H1 (cell line): ENCODE data around the gene SNRPN. TPM values are rescaled to one million over a fixed set of nuclear protein-coding genes. Genes with fewer than 3 reads are reported as not detected.

Experiments
- BRCA1 ChIP-seq: IDR thresholded peaks from 2 replicates; pipeline ENCODE4 v1.6.1; 2012; ENCODE audit warnings: low read depth, low read length, improper control_type of control experiment
- EGR1 ChIP-seq: IDR thresholded peaks from 2 replicates; pipeline ENCODE4 v1.6.1; 2011; ENCODE audit warnings: low read depth, low read length, borderline replicate concordance
- HDAC2 ChIP-seq, 2 experiments: fragments of 300-600 bp in 1 of 2; sonication (generic) in 1 of 2; IDR thresholded peaks; 2 replicates each; pipeline ENCODE4 v1.6.1; 2011 to 2012; ENCODE audit warnings: low read depth in 2 of 2, low read length in 2 of 2, mild to moderate bottlenecking in 2 of 2, moderate library complexity in 2 of 2, borderline replicate concordance in 1 of 2, inconsistent platforms in 1 of 2
- KDM1A ChIP-seq: fragments of 200-600, 300-600 bp; sonication (generic); IDR thresholded peaks from 2 replicates; pipeline ENCODE4 v1.7.1; 2016; ENCODE audit warnings: mild to moderate bottlenecking, low read length, borderline replicate concordance
- KDM4A ChIP-seq: IDR thresholded peaks from one replicate; pipeline ENCODE4 v1.7.1; 2012; ENCODE audit warnings: low read depth, mild to moderate bottlenecking, moderate library complexity, low read length, inconsistent platforms; ENCODE audit not compliant: severe bottlenecking
- KDM5A ChIP-seq: fragments of 200-600 bp; IDR thresholded peaks from 2 replicates; pipeline ENCODE4 v1.7.1; 2012; ENCODE audit warnings: mild to moderate bottlenecking, low read length, inconsistent platforms, mixed read lengths
- NANOG ChIP-seq: IDR thresholded peaks from 2 replicates; pipeline ENCODE4 v1.6.1; 2011; ENCODE audit warnings: low read length, low read depth, mild to moderate bottlenecking, inconsistent platforms; ENCODE audit not compliant: insufficient read depth, poor library complexity, severe bottlenecking
- NRF1 ChIP-seq: IDR thresholded peaks from 2 replicates; pipeline ENCODE4 v1.6.1; 2011; ENCODE audit warnings: mild to moderate bottlenecking, low read depth, low read length, improper control_type of control experiment
- POLR2AphosphoS5 ChIP-seq: IDR thresholded peaks from 2 replicates; pipeline ENCODE4 v1.6.1; 2011; ENCODE audit warnings: low read depth, low read length
- RAD21 ChIP-seq, 2 experiments: IDR thresholded peaks in 1 of 2; conservative IDR thresholded peaks in 1 of 2; 2 replicates each; pipeline ENCODE4 v1.6.1; 2011; ENCODE audit warnings: low read depth in 2 of 2, low read length in 2 of 2, improper control_type of control experiment in 1 of 2, inconsistent platforms in 1 of 2, mild to moderate bottlenecking in 1 of 2, moderate library complexity in 1 of 2
- RBBP5 ChIP-seq: IDR thresholded peaks from 2 replicates; pipeline ENCODE4 v1.7.1; 2012; ENCODE audit warnings: low read depth, mild to moderate bottlenecking, inconsistent platforms, low read length, moderate library complexity, borderline replicate concordance
- SAP30 ChIP-seq: fragments of 300-600 bp; sonication (generic); IDR thresholded peaks from 2 replicates; pipeline ENCODE4 v1.7.1; 2012; ENCODE audit warnings: low read length, moderate library complexity, mild to moderate bottlenecking, inconsistent platforms; ENCODE audit not compliant: insufficient read depth, insufficient replicate concordance
- SIN3A ChIP-seq, 2 experiments: IDR thresholded peaks in 1 of 2; conservative IDR thresholded peaks in 1 of 2; 2 replicates each; pipeline ENCODE4 v1.6.1; 2011 to 2012; ENCODE audit warnings: low read length in 2 of 2, improper control_type of control experiment in 1 of 2, low read depth in 1 of 2, mild to moderate bottlenecking in 1 of 2
- SP1 ChIP-seq: IDR thresholded peaks from 2 replicates; pipeline ENCODE4 v1.6.1; 2011; ENCODE audit warnings: low read depth, low read length
- SP2 ChIP-seq: IDR thresholded peaks from 2 replicates; pipeline ENCODE4 v1.6.1; 2012; ENCODE audit warnings: mild to moderate bottlenecking, low read length, inconsistent platforms
- TAF1 ChIP-seq: IDR thresholded peaks from 2 replicates; pipeline ENCODE4 v1.6.1; 2011; ENCODE audit warnings: mild to moderate bottlenecking, low read depth, low read length
- TAF7 ChIP-seq: optimal IDR thresholded peaks from 2 replicates; pipeline ENCODE3; 2011; ENCODE audit warnings: low read depth, mild to moderate bottlenecking, inconsistent platforms, low read length, moderate library complexity, borderline replicate concordance
- TCF12 ChIP-seq: IDR thresholded peaks from 2 replicates; pipeline ENCODE4 v1.6.1; 2011; ENCODE audit warnings: low read depth, mild to moderate bottlenecking, low read length
- TEAD4 ChIP-seq: IDR thresholded peaks from 2 replicates; pipeline ENCODE4 v1.6.1; 2012; ENCODE audit warnings: low read depth, low read length, inconsistent platforms, mixed read lengths
- YY1 ChIP-seq: IDR thresholded peaks from 2 replicates; pipeline ENCODE4 v1.6.1; 2011; ENCODE audit warnings: low read depth, mild to moderate bottlenecking, low read length
- polyA plus RNA-seq, 7 experiments: library from polyadenylated mRNA; depleted of rRNA in 3 of 7; stranded (reverse) in 5 of 7; unstranded in 2 of 7; fragments of >200 nt in 5 of 7; fragments of 200-250 nt in 2 of 7; gene quantifications; 1 replicate in 5 of 7; 2 replicates in 1 of 7; 4 replicates in 1 of 7; pipeline versions ENCODE4 v1.2.1 to v1.2.3, GENCODE V29; 2011 to 2013; ENCODE audit warnings: missing spikeins in 2 of 7, mixed read lengths in 2 of 7
- total RNA-seq: library from RNA; stranded (reverse); fragmentation: NEBNext Ultra II Directional; extraction: Animal tissue kit (Norgen Biotek cat#: 25700); gene quantifications from 2 replicates; pipeline ENCODE4 v1.2.1, GENCODE V29; 2021
- TF ChIP-seq, protein P1 (sequence below), 3 experiments: IDR thresholded peaks; 1 replicate in 2 of 3; 2 replicates in 1 of 3; pipeline versions ENCODE4 v1.5.1 to v1.6.1; 2011; ENCODE audit warnings: low read length in 3 of 3, mild to moderate bottlenecking in 3 of 3, inconsistent platforms in 2 of 3, low read depth in 1 of 3, moderate library complexity in 1 of 3; ENCODE audit not compliant: insufficient read depth in 1 of 3; ENCODE audit errors: control extremely low read depth in 1 of 3

SNRPN gene
- total and polyA plus RNA-seq, 2 of the 8 experiments (the other 6 are each of a cell fraction or from before 2014, with no cell fraction given), result 905 to 1,396 TPM

GRCh38 chr15:24954783-24955530, at the start of gene SNRPN, which contains the start of gene SNURF (continued):
- TF ChIP-seq NANOG, result no peak
- no peak for TF ChIP-seq TCF12
- TF ChIP-seq SIN3A (conservative IDR thresholded peaks at IDR 0.05 in 1 of 2, IDR thresholded peaks at IDR 0.05 in 1 of 2; ENCODE audit: low read depth in 1 of 2, low read length in 2 of 2), result peak; percentile 57 to 64; a peak in 2 of 4 replicates
- TF ChIP-seq SAP30, result no peak
- TF ChIP-seq, protein P1, sequence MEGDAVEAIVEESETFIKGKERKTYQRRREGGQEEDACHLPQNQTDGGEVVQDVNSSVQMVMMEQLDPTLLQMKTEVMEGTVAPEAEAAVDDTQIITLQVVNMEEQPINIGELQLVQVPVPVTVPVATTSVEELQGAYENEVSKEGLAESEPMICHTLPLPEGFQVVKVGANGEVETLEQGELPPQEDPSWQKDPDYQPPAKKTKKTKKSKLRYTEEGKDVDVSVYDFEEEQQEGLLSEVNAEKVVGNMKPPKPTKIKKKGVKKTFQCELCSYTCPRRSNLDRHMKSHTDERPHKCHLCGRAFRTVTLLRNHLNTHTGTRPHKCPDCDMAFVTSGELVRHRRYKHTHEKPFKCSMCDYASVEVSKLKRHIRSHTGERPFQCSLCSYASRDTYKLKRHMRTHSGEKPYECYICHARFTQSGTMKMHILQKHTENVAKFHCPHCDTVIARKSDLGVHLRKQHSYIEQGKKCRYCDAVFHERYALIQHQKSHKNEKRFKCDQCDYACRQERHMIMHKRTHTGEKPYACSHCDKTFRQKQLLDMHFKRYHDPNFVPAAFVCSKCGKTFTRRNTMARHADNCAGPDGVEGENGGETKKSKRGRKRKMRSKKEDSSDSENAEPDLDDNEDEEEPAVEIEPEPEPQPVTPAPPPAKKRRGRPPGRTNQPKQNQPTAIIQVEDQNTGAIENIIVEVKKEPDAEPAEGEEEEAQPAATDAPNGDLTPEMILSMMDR (IDR thresholded peaks at IDR 0.05; ENCODE audit: control extremely low read depth in 1 of 3, insufficient read depth in 1 of 3, low read depth in 1 of 3, low read length in 3 of 3), result no peak
- TF ChIP-seq HDAC2 (IDR thresholded peaks at IDR 0.05; ENCODE audit: borderline replicate concordance in 1 of 2, low read depth in 2 of 2, low read length in 2 of 2), result no peak
- TF ChIP-seq RAD21 (IDR thresholded peaks at IDR 0.05 in 1 of 2, conservative IDR thresholded peaks at IDR 0.05 in 1 of 2; ENCODE audit: low read depth in 2 of 2, low read length in 2 of 2), result peak in 1 of 2 experiments; percentile 10; a peak in 1 of 4 replicates
- TF ChIP-seq TAF1, result peak; percentile 99
- TF ChIP-seq TEAD4, result no peak
- TF ChIP-seq POLR2AphosphoS5, result peak; percentile 98
- peak; percentile 52; the same call in 1 of the 2 replicates for TF ChIP-seq EGR1
- TF ChIP-seq NRF1, result peak; percentile 79
- TF ChIP-seq YY1, result peak; percentile 19; the same call in 1 of the 2 replicates
- TF ChIP-seq TAF7, result peak; percentile 97
- TF ChIP-seq BRCA1, result no peak
- TF ChIP-seq SP2, result no peak
- no peak for TF ChIP-seq KDM4A
- 0 out of 2 replicates have a peak, but pooled peaks have one; percentile 50 for TF ChIP-seq RBBP5
- TF ChIP-seq SP1, result no peak
- no peak for TF ChIP-seq KDM1A
- no peak for TF ChIP-seq KDM5A
